Muscle of back (tissue), 13 donors: ENCODE data around the gene GLYATL2. TPM values are rescaled to one million over a fixed set of nuclear protein-coding genes. Genes with fewer than 3 reads are reported as not detected.

ENCODE experiments used
- DNase-seq, 3 donors: peaks; one replicate each; pipeline versions ENCODE4 v3.0.0 to v3.0.0-alpha.2; 2013
- long read RNA-seq, 9 donors: transcript quantifications; one replicate each; lab custom pipeline, GENCODE V29; 2026
- polyA plus RNA-seq, 10 donors: library from polyadenylated mRNA; unstranded; fragments of 120-200 nt; gene quantifications; one replicate each; pipeline ENCODE4 v1.2.1, GENCODE V29; 2013; ENCODE audit not compliant: insufficient read length in 10 of 10

The GLYATL2 gene, protein sequence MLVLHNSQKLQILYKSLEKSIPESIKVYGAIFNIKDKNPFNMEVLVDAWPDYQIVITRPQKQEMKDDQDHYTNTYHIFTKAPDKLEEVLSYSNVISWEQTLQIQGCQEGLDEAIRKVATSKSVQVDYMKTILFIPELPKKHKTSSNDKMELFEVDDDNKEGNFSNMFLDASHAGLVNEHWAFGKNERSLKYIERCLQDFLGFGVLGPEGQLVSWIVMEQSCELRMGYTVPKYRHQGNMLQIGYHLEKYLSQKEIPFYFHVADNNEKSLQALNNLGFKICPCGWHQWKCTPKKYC
- 1 to 10 TPM in 7 of 10 donors, under 1 TPM in 3; 0.84 to 2.7 (median 1.3) TPM for polyA plus RNA-seq
- long read RNA-seq, donor 1: 0 reads
- long read RNA-seq, donor 2: 0 reads
- long read RNA-seq, donor 3: 0 reads
- long read RNA-seq, donor 4: 0 reads
- long read RNA-seq, donor 5: 0 reads
- long read RNA-seq, donor 6: 0 reads
- long read RNA-seq, donor 7: 0 reads
- long read RNA-seq, donor 8: 0 reads
- long read RNA-seq, donor 9: 0 reads

DNA sequence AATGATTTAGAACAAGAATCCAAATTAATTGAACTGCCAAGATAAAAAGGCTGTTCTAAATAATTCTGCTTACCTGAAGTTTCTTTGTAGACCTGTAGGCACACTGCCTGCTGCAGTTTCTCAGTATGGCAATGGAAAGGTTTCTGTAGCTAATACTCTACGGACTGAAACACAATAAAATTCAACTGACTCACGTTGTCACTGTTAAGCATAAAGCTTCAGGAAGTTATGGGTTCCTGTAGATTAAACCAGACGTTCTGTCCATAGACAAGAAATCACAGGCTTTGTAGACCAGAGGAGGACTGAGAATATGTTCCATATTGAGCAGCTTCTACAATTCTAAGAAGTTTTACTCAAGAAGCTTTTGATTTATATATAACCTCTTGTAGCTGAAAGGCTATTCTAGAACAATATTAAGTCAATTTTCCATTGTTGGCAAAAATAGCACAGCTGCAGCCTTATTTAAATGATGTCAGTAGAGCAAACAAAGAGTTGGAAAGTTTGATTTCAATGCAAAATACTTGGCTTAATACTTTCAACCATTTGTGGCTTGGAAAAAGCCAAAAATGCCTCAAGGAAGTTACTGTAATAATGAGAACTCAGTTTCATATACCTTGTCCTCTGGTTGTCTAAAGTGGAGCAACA lies at the start of gene GLYATL2:
Gene GLYATL2, minus strand, starts transcription at position 344 of the 645 bp plus-strand sequence. CDS start 5,092 bp downstream, outside the sequence.
- peak in 1 of 3 donors; percentile 19 for DNase-seq

DNA sequence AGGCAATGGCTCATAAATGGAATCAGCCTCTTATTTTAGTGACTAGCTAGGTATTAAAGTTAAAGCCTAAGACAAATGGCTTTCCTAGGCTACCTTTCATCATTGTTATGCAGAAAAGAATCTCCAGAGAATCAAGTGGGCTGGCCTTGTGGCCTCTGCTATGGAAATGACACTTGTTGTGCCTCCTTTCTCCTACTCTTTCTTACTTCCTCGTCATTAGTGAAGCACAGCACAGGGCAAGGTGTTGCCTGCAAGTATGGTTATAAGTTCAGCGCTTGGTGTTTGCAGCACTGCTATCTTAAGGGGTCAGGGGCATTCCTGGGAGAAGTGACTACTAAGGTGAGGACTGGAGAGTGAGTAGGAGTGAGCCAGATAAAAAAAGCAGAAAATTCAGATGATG lies 49.4 kb upstream of the GLYATL2 start:
- no peak for DNase-seq

DNA sequence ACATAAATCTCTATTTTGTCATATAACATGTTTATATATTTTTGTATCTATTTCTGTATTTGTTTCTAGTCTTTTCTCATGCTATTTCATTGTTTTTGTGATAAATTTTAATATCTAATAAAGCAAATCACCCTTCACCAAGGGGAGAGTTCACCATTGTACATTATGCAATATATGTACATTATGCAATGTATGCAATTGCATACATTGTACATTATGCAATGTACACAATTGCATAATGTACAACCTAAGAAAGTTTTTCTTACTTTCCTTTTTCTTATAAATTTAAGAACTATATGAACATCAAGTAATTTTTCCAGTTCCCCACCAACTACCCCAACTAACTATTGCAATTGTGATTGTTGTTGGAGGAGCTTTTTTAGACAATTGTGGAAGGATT lies 44.1 kb upstream of the GLYATL2 start:
- DNase-seq: no peak

DNA sequence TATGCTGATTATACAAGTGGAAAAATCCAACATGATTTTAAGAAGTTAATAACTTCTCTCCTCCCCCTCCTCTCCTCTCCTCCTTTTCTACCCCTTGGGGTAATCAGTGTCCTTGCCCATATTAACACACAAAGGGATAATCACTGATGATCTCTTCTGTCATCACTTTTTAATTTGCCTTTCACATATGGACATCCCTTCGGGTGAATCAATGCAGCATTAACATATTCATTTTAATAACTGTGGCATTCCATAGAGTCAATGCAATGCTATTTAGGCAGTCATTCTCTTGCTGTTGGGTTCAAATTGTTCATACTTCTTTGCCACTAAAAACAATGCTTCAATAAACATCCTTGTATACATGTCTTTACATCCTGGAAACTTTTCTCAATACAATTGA lies 42.9 kb upstream of the GLYATL2 start:
- DNase-seq: no peak

DNA sequence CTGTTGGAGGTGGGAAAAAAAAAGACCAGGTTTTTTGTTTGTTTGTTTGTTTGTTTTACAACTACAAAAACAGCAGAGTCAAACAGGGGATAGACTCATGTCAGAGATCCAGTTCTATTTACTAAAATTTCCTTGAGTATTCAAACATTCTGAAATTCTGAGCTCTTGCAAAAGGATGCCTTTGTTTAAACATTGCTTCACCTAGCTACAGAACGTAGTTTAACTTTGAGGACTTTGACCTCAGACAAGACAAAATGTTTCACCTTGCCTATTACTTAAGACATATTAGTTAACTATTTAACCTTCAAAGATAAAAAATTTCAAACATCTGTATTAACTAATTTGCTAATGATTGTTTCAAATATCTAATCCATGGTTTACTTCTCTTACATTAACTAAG lies 36.1 kb upstream of the GLYATL2 start:
- no peak for DNase-seq

DNA sequence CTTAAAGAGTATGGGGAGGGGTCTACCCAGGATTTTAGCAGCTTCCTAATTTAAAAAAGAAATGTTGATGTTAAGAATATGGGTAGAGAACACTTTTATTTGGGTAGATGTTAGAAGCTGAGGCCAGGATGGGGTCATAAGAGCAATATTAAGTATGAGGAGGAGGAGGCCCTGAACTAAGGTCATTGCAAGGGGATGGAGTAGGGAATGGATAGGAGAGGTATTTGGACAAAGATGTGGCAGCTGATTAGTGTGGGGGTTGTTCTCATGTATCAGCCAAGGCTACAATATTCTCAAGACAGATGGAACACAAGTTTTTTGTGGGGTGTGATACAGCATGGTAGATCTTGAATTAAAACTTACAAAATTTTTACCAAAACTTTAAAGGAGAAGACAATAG lies 35.7 kb upstream of the GLYATL2 start:
- DNase-seq: no peak

DNA sequence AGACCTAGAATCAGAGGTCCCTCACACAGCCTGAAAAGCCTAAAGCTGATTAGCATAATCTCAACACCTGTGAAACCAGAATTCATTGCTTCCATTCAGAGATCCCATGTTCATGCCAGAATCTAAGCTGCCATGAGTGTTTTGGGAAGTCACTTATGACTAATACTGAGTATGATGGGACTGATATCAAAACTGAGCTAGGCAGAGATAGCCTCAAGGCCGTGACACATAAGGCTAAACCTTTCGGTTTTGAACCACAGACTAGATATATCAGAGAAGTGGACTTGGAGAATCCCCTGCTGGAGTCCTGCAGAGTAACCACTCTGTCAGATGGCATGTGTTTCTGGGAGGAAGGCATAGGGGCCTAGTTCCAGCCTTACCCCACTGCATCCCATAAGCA lies 23.1 kb upstream of the GLYATL2 start:
- no peak for DNase-seq

DNA sequence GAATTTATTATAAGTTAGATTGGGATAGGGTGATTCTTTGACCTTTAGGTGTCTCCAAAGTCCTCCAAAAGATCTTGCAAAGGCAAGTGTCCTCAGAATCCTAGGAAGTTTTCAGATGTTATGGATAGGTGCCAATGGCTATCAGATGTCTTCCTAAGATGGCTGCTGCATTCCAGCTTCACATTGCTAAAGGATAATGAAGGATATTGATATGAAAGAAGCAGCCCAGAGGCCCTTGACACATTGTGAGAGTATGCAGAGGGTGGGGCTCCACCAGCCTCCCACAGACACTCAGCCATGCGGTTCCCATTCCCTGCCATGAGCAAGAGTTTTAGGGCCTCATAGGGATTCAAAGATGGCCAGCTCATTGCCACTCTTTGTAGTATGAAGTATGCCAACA lies 22.3 kb upstream of the GLYATL2 start:
- DNase-seq: no peak

DNA sequence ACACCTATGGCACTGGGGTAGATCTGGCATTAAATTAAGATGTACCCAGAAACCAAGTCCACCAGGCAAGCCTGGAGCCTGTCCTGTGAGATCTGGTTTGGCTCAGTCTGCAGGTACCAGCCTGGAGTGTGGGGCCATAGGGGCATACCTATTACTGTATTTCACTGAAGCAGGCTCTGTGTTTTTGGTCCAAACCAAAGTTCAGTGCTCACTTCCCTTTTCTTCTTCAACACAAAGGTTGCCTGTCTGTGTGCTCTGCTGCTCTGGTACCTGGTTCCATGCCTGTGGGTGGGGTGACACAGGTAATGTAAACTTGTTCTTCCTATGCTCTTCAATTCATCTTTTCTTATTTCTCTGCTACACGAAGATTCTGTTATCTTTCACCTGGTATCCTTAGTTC lies 19.8 kb upstream of the GLYATL2 start:
- DNase-seq: no peak

DNA sequence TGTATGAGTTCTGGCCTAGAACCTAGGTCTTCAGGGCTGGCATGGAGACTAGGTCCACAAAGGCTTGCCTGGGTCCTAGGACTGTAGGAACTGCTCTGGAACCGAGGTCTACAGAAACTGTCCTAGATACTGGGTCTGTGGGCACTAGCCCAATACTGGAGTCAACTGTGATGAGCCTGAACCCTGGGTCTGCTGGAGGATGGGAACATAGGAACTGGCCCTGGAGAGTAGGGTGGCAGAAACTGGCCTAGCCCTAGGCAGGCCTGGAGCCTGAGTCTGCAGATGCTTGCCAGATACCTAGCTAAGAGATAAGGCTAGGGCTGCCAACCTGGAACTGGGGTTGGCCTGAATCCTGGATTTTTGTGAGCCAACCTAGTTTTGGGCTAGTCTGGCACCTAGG lies 19.2 kb upstream of the GLYATL2 start:
- no peak for DNase-seq

DNA sequence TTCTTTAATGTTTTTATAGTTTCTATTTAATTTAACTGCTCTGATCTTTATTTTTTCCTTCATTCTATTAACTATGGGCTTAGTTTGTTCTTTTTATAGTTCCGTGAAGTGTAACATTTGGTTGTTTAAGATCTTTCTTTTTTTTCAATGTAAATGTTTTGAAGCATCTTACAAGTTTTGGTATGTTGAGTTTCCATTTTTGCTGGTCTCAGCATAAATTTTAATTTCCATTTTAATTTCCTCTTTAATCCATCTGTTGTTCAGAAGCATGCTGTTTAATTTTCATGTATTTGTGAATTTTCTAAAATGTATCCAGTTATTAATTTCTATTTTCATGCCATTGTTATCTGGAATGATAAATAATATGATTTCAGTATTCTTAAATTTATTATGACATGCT lies 17.0 kb upstream of the GLYATL2 start:
- DNase-seq: no peak

DNA sequence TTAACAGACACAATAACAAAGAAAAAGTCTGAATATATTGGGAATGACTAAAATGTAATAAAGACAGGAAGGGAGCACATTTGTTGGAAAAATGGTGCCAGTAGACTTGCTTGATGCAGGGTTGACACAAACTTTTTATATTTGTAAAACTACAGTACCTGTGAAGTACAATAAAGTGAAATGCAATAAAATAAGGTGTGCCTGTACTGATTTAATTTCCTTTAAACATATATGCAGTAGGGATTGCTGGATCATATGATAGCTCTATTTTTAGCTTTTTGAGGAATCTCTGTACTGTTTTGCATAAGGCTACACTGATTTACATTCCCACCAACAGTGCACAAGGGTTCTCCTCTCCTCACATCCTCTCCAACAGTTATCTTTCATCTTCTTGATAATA lies 12.3 kb upstream of the GLYATL2 start:
- DNase-seq: no peak

DNA sequence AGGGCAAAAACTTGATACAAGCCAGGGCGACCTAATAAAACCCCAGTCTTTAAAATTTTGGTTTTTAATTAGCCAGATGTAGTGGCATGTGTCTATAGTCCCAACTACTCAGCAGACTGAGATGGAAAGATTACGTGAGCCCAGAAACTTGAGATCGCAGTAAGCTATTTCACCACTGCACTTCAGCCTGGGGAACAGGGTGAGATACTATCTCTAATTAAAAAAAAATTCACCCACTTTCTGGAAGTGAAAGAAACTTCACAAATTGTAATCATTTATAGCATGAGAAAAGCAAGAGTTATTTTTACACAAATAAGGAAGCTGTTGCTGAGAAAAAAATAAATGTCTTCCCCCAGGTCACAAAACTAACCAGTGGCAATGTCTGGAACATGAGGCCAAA lies 882 bp upstream of the GLYATL2 start:
- no peak for DNase-seq

DNA sequence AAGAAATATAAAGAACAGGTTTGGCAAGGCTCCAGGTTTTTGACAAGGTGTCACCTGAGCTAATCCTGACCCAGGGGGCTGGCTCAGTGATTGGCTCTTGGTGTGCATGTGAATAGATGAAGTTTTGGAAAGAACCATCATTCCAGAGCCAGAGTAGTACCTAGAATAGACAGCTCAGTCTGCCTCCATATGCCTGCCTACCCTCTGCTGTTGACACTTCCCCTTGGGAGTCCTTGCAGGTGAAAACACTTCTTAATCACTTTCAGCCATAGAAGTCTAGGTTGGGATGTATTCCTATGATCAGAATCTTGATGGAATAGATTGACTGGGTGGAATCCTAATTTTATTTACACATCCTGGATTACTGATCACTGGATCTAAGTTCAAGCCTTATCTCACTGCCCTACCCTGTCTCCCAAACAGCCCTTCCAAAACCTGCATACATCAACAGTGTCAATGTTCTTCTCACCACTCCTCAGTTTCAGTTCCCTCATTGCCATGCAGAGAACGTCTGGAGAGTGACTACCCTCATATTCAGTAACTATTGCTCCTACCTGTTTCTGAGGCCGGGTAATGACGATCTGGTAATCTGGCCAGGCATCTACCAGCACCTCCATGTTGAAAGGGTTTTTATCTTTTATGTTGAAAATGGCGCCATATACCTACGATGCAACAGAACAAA lies 6.7 kb downstream of the GLYATL2 start:
- DNase-seq: no peak

DNA sequence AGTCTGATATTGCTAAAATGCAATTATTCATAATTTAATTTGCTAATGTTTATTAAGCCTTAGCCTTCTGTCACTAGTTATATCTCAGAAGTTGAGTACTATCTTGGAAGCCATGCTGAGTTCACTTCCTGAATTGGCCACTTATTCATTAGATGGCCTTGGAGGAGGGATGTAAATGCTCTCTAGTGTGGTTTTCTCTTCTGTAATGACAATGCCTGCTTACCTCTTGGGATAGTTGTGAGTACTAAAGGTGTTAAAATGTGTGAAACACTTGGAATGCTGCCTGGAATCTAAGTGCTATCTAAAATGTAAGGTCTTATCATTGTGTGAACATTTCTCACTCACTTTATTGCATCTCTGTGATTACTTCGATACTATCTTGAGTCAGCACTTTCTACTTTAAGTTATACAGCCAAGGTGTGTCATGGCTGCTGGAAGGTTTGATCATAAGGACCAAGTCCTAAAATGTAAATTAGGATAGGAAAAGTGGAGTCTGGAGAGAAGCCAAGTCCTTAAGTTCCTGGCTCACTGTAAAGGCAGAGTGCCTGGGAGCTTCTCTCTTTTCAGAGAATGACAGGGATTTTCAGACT lies 12.4 kb downstream of the GLYATL2 start:
- peak in 1 of 3 donors; percentile 20 for DNase-seq

DNA sequence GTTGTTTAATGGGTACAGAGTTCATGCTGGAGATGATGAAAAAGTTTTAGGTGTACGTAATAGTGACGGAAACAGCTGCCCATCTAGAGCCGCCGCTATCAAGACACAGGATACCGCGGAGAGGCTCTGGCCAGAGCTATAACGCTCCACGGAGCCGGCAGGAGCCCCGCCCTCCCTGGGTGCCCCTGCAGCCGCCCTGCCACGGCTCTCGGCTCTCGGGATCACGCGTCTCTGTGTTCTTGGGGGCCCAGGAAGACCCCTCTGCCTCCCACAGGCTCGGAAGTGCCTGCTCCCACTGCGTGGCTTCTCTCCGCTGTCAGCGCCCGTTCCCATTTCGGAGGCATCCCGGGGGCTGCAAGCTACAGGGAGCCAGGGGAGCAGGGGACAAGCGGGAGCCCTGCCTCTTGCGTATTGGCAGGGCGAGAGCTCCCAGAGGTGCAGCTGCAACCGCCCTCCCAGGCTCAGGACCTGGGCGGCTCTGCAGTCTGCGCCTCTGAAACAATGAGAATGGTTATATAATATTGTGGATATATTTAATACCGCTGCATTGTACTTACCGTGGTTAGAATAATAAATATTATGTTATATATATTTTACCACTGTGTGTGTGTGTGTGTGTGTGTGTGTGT lies 13.7 kb downstream of the GLYATL2 start:
- no peak for DNase-seq

DNA sequence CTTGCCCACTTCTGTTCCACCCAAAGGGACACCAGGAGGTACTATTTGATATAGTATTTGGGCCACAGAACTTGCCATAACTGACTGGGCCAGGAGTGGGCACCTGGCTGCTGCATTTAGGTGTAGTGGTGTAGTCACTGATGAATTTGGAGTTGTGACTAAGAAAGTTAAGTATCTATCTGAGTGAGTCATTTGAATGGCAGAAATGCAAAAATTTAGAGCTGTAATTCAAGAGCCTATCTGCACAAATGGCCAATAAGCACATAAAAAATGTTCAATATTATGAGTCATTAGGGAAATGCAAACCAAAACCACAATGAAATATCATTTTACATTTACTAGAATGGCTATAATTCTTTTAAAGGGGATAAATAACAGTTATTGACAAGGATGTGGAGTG lies 14.7 kb downstream of the GLYATL2 start:
- peak in 2 of 3 donors; percentile 7 to 53 for DNase-seq

DNA sequence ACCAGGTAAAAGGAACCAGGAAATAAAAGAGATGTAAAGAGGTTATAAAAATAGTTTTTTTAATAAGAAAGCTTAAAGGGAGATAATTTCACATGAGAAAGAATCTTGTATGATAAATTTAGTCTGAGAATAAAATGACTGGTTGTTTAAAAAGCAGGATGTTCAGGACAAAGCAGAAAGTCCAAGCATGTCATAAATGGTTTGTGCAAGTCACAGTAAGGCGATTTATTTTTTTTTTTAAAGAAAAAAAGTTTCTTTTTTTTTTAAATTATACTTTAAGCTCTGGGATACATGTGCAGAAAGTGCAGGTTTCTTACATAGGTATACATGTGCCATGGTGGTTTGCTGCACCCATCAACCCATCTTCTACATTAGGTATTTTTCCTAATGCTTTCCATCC lies 30.8 kb downstream of the GLYATL2 start:
- DNase-seq: no peak

DNA sequence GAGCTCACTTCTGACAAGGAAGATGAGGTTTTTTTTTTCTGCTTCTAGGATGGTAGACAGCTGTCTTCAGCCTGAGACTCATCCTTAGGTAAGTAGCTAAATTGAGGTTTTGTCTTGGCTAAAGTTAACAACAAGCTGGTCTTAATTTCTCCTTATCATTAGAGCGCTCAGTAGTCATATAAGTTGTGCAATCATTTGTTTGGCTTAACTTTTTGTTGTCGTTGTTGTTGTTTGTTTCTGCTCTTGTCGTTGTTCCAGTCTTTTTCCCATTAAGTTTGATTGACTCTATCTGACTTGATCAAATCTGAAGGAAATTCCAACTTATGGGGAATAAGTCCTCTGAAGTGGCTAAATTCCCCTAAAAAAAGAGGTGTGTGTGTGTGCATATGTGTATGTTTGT lies 33.0 kb downstream of the GLYATL2 start:
- DNase-seq: no peak

DNA sequence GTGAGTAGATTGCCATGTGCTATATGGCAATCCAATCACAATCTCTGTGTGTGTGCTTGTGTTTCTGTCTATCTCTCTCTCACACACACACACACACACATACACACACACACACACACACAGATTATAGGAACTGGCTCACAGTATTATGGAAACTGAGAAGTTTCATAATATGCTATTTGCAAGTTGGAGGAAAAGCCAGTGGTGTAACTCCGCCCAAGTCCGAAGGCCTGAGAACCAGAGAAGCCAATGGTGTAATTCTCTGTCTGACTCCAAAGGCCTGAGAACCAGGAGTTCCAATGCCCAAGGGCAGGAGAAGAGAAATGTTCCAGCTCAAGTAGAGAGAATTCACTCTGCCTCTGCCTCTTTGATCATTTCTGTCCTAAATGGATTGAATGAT lies 37.2 kb downstream of the GLYATL2 start:
- DNase-seq: no peak

DNA sequence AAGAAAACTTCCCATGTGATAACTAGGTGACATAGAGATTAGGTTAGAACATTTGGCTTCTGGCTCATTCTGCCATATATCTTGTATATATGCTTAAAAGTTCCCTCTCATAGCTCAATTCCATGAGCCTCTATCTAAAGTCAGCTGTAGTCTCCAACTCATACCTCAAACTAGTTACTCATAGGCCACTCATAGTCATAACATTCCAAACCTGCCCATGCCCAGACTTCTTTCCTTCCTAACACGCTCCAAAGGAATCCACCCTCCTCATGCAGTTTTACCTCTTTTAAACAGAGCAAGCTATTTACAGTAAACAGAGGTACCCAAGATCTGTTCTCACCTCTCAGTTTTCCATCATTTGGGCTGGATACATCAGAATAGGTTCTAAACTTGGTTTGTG lies 39.4 kb downstream of the GLYATL2 start:
- no peak for DNase-seq
